Bladder microvascular endothelial cell (primary cell): ENCODE results near the gene FGB. TPM values are rescaled to one million over a fixed set of nuclear protein-coding genes. Genes with fewer than 3 reads are reported as not detected.

Experiments
- total RNA-seq: library from RNA; depleted of rRNA; stranded (reverse); fragments of >200 nt; gene quantifications from 2 replicates; pipeline ENCODE4 v1.2.3, GENCODE V29; 2014

FGB gene
- not detected in 2 replicates for total RNA-seq

DNA sequence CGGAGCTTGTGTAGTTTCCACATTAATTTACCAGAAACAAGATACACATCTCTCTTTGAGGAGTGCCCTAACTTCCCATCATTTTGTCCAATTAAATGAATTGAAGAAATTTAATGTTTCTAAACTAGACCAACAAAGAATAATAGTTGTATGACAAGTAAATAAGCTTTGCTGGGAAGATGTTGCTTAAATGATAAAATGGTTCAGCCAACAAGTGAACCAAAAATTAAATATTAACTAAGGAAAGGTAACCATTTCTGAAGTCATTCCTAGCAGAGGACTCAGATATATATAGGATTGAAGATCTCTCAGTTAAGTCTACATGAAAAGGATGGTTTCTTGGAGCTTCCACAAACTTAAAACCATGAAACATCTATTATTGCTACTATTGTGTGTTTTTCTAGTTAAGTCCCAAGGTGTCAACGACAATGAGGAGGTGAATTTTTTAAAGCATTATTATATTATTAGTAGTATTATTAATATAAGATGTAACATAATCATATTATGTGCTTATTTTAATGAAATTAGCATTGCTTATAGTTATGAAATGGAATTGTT, at the start of gene FGB:
FGB (plus strand) TSS at position 315 of the 558 bp plus-strand sequence; CDS start at position 323, 8 bp downstream.

DNA sequence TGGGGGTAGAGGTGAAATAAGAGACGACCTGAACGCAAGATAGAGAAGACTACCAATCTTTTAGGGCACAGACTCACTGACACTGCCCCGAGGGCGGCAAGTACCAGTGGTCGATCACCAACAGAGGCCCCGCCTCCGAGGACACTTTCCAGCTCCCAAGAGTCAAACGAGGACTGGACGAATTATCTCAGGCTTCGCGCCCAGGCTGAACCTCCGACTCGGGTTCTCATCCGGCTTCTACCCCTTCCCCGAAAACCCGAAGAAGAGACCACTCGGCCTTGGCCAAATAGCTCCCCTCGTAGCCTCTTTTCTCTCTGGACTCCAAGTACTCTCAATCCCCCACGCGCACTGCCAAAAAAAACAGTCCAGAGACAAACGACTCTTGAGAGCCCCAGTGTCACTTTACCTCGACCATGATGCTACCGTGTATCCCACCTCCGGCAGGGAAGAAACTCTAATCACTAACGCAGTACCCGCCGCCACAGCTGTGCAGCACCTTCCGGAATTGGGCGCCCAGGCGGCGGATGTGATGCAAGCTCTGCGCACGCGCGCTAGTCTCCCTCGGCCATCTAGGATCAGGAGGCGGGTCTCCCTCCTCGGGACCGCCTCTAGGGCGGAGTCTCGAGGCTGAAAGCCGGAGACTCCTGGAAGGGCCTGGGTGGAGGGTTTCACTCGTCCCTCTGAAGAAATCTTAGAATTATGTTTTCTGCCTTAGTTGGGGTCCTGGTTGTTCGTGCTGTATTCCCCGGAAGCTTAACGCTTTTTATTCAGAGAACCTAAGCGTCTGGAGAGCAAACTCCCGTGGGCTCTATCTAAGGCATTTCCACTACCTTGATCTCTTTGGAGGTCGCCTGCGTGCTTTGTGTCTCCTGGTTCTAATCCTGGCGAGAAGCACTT, 12.7 kb upstream of the FGB start, which contains the start of gene PLRG1:
PLRG1 (minus strand) TSS at position 507 of the 897 bp plus-strand sequence; CDS start at position 415, 92 bp downstream.

DNA sequence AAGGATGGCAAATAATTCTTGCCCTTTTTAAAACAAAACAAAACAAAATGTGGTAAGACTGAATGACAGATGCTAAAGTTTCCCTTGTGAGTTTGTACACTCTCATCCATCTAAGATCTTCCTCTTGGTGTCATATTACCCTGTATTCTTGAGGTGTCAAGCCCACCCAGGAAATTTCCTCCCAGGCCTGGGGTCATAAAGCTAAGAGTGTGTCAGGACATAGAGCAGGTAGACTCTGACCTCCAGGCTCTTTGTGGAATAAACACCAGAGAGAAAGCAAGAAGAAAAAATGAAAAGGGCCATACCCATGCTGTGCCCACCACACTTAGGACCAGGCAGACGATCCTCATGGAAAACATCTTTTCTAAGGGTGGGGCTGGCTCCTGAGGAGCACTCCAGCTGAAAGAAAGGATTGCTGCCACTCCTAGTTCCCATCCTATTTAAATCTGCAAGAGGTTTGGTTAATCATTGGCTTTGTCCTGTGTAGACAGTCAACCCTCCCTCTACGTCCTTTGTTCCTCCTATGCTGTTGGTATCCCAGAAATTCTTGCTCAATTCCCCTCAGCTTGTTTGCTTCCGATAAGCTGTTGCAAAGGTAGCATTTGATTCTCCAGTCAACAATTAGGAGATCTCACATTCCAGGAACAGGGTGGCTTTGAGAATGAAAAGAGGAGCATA, 27.7 kb downstream of the FGB start, which contains the start of gene FGA:
FGA (minus strand) TSS at position 414 of the 678 bp plus-strand sequence; CDS start at position 359, 55 bp downstream.

DNA sequence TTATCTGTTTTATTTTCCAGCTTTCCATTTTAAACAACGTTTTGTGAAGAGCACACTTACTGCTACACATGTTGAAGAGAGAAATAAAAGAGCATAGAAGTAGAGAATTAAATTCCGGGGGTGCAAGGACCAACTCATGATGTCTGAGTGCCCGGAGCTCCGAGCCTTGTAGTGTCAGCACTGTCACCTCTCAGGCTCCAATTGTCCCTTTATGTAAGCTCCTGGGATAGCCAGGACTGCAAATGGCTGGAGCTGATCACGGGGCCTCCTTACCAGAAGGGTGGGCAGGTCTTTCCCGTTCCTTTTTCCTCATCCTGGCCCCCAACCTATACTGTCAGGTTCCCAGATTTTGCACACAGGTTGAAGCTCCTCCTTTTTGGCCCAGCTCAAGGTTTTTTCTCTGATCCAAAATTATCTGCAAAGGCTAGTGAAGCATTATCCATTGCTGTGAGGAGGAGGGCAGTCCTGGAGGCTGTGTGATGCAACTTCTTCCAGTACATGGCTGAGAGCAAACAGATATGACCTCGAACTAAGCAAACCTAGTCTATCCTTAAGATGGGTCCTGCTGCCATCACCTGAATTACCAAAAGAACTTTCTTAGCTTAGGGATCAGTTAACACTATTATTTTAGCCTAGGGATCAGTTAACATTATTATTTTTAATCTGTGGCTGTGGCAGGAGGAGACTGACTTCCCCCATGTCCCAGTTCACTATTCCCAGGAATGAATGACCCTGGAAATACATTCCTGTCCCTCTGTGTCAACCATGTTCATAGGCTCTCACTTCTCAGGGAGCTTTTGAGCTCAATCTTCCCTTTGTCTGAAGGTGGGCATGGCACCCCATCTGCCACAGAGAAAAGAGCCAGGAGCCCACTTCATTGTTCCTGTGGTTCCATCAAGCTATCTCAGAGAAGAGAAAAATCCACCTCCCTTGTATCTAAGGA, 49.9 kb downstream of the FGB start, which contains the start of gene FGG:
FGG (minus strand) TSS at position 185 of the 943 bp plus-strand sequence; CDS start at position 138, 47 bp downstream.

Other genes starting within 250 kb of the FGB start
- gene DCHS2, start 71.2 kb upstream of the FGB start, total RNA-seq, result under 0.01 TPM in 1 of 2 replicates, not detected in the other
- 41.9 and 111 TPM in 2 replicates for gene PLRG1, start 12.6 kb upstream of the FGB start, total RNA-seq
- not detected in 2 replicates for gene FGA, start 27.7 kb downstream of the FGB start, total RNA-seq
- gene FGG, start 49.6 kb downstream of the FGB start, total RNA-seq, result not detected in 2 replicates
- gene LRAT, start 181.0 kb downstream of the FGB start, total RNA-seq, result 0.06 TPM in 1 of 2 replicates, not detected in the other
- not detected in 2 replicates for gene RBM46, start 218.3 kb downstream of the FGB start, total RNA-seq